ENCODE data around the gene DHRS9. TPM values are rescaled to one million over a fixed set of nuclear protein-coding genes. Genes with fewer than 3 reads are reported as not detected.
"Not testable (repeated sequence)": the region's sequence is repeated elsewhere in the genome, so short reads cannot be mapped to it uniquely, and the experiment has no call there.

Gene DHRS9
- total RNA-seq, 2 experiments from 2014 or later: not detected

DNA sequence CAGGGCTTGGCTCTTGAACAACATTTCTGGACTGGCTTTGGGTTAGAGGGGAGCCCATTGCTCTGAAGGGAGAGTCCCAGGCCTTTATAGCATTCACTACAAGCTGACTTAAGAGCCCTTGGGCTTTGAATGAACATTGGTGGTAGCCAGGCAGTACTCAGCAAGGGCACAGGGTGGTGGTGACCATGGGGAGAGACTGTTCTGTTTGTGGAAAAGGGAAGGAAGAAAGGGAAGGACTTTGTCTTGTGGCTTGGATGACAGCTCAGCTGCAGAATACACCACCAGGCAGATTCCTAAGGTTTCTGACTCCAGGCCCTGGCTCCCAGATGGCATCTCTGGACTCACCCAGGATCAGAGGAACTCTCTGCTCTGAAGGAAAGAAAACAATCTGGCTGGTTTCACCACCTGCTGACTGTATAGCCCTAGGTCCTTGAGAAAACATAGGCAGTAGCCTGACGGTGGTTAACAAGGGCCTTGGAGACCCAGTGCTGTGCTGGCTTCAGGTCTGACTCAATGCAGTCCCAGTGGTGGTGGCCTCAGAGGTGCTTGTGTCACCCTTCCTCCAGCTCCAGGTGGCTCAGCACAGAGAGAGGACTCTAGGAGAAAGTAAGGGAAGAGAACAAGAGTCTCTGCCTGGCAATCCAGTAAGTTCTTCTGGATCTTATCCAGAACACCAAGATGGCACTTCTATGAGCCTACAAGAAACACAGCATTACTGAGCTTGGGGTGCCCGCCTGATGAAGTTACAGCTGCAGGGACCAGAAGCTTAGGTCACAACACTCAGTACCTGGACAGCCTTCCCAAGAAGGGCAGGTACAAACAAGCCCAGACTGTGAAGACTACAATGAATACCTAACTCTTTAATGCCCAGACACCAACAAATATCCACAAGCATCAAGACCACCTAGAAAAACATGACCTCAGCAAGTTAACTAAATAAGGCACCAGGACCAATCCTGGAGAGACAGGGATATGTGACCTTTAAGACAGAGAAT, 21.8 kb upstream of the DHRS9 start:
- Mint-ChIP-seq H3K9me3 (peaks cover 11% of the 10 kb centered on the region), H3K4me3 (no peak overlapping the region), H3K36me3 (ENCODE audit: low read depth) (peaks cover 5% of the 10 kb centered on the region), H3K27me3 (no peaks in the 10 kb centered on the region), H3K27ac (no peak overlapping the region), H3K4me1 (ENCODE audit: low read depth) (no peaks in the 10 kb centered on the region)
- CTCF ChIA-PET: interaction anchor here (1.0 kb wide), 1 partner anchor 10 kb away, joined by 3 read pairs; no protein-coding TSS in a partner anchor
- TF ChIP-seq, protein P1, sequence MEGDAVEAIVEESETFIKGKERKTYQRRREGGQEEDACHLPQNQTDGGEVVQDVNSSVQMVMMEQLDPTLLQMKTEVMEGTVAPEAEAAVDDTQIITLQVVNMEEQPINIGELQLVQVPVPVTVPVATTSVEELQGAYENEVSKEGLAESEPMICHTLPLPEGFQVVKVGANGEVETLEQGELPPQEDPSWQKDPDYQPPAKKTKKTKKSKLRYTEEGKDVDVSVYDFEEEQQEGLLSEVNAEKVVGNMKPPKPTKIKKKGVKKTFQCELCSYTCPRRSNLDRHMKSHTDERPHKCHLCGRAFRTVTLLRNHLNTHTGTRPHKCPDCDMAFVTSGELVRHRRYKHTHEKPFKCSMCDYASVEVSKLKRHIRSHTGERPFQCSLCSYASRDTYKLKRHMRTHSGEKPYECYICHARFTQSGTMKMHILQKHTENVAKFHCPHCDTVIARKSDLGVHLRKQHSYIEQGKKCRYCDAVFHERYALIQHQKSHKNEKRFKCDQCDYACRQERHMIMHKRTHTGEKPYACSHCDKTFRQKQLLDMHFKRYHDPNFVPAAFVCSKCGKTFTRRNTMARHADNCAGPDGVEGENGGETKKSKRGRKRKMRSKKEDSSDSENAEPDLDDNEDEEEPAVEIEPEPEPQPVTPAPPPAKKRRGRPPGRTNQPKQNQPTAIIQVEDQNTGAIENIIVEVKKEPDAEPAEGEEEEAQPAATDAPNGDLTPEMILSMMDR (IDR thresholded peaks at IDR 0.05): no peak
- intact Hi-C loops (cut with micrococcal nuclease): no loop called here
- ATAC-seq (no peak), DNase-seq (no peak)
- POLR2A ChIA-PET: no interaction called here

DNA sequence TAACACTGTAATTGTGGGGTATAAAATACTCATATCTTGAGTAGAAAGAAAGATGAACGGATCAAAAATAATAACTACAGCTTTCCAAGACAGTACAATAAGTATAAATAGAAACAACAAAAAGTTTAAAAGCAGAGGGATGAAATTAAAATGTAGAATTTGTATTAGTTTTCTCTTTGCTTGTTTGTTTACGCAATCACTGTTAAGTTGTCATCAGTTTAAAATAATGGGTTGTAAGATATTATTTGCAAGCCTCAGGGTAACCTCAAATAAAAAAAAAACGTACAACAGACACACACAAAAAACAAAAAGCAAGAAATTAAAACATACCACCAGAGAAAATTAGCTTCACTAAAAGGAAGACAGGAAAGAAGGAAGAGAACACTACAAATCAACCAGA, 20.2 kb upstream of the DHRS9 start:
- ATAC-seq: no peak
- no peaks in the 10 kb centered on the region for H3K36me3 Mint-ChIP-seq (ENCODE audit: low read depth)

DNA sequence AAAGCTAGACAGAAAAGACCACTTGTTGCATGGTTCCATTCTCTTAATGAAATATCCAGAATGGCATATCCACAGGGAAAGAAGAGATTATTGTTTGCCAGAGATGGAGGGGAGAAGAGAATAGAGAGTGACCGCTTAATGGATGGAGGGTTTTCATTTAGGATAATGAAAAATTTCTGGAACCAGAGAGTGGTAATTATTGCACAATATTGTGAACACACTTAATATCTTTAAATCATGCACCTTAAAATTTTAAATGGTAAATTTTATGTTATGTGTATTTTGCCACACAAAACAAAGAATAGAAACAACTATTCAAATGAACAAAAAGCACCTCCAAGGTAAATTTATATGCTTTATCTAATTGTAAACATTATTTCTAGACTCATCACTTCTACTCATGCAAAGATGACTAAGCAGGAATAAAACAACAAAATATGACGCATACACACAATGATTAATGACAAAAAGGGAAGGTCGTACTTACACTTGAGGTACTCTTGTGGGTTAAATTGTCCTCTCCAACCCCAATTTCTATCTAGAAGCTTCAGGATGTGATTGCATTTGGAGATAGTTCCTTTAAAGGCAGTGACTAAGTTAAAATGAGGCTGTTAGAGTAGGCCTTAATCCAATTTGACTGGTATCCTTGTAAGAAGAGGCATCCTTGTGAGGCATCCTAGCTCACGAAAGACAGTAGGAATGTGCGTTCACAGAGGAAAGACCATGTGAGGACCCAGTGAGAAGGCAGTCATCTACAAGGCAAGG, 18.7 kb upstream of the DHRS9 start:
- Mint-ChIP-seq H3K9me3 (peaks cover 13% of the 10 kb centered on the region), H3K36me3 (ENCODE audit: low read depth) (peaks cover 7% of the 10 kb centered on the region), H3K27me3 (no peaks in the 10 kb centered on the region), H3K4me1 (ENCODE audit: low read depth) (no peaks in the 10 kb centered on the region), H3K27ac (no peak overlapping the region), H3K4me3 (no peak overlapping the region)
- no peak for ATAC-seq
- DNase-seq: no peak
- intact Hi-C loops (cut with micrococcal nuclease): no loop called here
- TF ChIP-seq, protein P1 (IDR thresholded peaks at IDR 0.05): no peak
- POLR2A ChIA-PET: no interaction called here
- CTCF ChIA-PET: interaction anchor here (0.9 kb wide), 1 partner anchor 81 kb away, joined by 3 read pairs; no protein-coding TSS in a partner anchor

More for the DNA sequence above, 20.2 kb upstream of the DHRS9 start:
- no peaks in the 10 kb centered on the region for H3K4me1 Mint-ChIP-seq (ENCODE audit: low read depth)
- intact Hi-C loops (cut with micrococcal nuclease): no loop called here
- ChIA-PET POLR2A (no interaction called here), CTCF (no interaction called here)
- no peak overlapping the region for H3K27ac Mint-ChIP-seq
- H3K27me3 Mint-ChIP-seq: no peaks in the 10 kb centered on the region
- DNase-seq: no peak
- TF ChIP-seq, protein P1 (IDR thresholded peaks at IDR 0.05): no peak
- no peak overlapping the region for H3K4me3 Mint-ChIP-seq
- peaks cover under 1% of the 10 kb centered on the region for H3K9me3 Mint-ChIP-seq

DNA sequence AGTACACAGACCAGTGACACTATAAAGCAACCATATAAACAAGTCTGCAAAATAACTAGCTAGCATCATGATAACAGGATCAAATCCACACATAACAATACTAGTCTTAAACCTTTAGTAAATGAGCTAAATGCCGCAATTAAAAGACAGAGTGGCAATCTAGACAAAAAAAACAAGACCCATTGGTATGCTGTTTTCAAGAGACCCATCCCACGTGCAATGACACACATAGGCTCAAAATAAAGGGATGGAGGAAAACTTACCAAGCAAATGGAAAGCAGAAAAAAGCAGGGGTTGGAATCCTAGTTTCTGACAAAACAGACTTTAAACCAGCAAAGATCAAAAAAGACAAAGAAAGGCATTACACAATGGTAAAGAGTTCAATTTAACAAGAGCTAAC, 14.8 kb upstream of the DHRS9 start:
- H3K9me3 Mint-ChIP-seq: peaks cover 26% of the 10 kb centered on the region
- ATAC-seq; POLR2A ChIA-PET; H3K27ac Mint-ChIP-seq; intact Hi-C loops (cut with micrococcal nuclease); CTCF ChIA-PET; H3K27me3 Mint-ChIP-seq; H3K4me1 Mint-ChIP-seq (ENCODE audit: low read depth); H3K36me3 Mint-ChIP-seq (ENCODE audit: low read depth); DNase-seq; H3K4me3 Mint-ChIP-seq: not testable (repeated sequence)

DNA sequence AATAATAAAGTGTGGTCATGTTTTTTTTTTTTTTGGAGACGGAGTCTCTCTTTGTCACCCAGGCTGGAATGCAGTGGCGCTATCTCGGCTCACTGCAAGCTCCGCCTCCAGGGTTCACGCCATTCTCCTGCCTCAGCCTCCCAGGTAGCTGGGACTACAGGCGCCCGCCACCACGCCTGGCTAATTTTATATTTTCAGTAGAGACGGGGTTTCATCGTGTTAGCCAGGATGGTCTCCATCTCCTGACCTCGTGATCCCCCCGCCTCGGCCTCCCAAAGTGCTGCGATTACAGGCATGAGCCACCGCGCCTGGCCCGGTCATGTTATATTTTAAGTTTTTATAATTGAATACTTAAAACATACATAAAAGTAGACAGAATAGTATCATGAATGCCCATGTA, 5.2 kb upstream of the DHRS9 start:
- H3K9me3 Mint-ChIP-seq; intact Hi-C loops (cut with micrococcal nuclease); CTCF ChIA-PET; DNase-seq; H3K36me3 Mint-ChIP-seq (ENCODE audit: low read depth); ATAC-seq; H3K27me3 Mint-ChIP-seq; H3K4me3 Mint-ChIP-seq; POLR2A ChIA-PET; H3K27ac Mint-ChIP-seq; H3K4me1 Mint-ChIP-seq (ENCODE audit: low read depth): not testable (repeated sequence)
